HEK293 (cell line): ENCODE results near the gene GLIS1.
A peak's percentile ranks its signal among the peaks of the same experiment; 100 is the strongest.
"Not testable (repeated sequence)": the region's sequence is repeated elsewhere in the genome, so short reads cannot be mapped to it uniquely, and the experiment has no call there.

Source experiments
- CTCF ChIA-PET: fragments of 350-600 bp; formaldehyde crosslinking; extraction: SDS; loops from one replicate; lab custom pipeline; 2021; ENCODE audit warnings: antibody characterized with exemption; lab: Yijun Ruan, JAX
- POLR2A ChIA-PET: fragments of 300-600 bp; formaldehyde crosslinking; extraction: SDS; loops from one replicate; lab custom pipeline; 2020; ENCODE audit warnings: antibody characterized with exemption, inconsistent platforms; lab: Yijun Ruan, JAX
- H3K27ac ChIP-seq: fragments of 200-500 bp; sonication (Bioruptor generic); 2 replicates; pipeline ENCODE4 v1.5.1; 2014; ENCODE audit warnings: low read depth, low read length, control low read depth, inconsistent platforms; ENCODE audit errors: extremely low read depth
- H3K36me3 ChIP-seq, 2 experiments: fragments of 200-500 bp in 1 of 2; sonication (Bioruptor generic) in 1 of 2; 1 replicate in 1 of 2; 2 replicates in 1 of 2; pipeline ENCODE4 v1.5.1; 2014 to 2017; ENCODE audit warnings: inconsistent platforms in 2 of 2, low read length in 2 of 2; ENCODE audit not compliant: control insufficient read depth in 2 of 2, insufficient read depth in 1 of 2
- H3K4me1 ChIP-seq: fragments of 200-500 bp; sonication (Bioruptor generic); 2 replicates; pipeline ENCODE4 v1.5.1; 2014; ENCODE audit warnings: mild to moderate bottlenecking, low read length, inconsistent platforms; ENCODE audit not compliant: control insufficient read depth, insufficient read depth
- H3K4me3 ChIP-seq: 2 replicates; pipeline ENCODE4 v1.5.1; 2011; ENCODE audit warnings: low read depth, mild to moderate bottlenecking, control low read depth, low read length, moderate library complexity
- H3K9me3 ChIP-seq: fragments of 200-500 bp; sonication (Bioruptor generic); 2 replicates; pipeline ENCODE4 v1.5.1; 2014; ENCODE audit warnings: low read depth, low read length, inconsistent platforms; ENCODE audit not compliant: control insufficient read depth, insufficient read depth
- BCL11A ChIP-seq: fragments of 450-650 bp; formaldehyde crosslinking; IDR thresholded peaks from 2 replicates; pipeline ENCODE4 v1.5.1; 2016; ENCODE audit warnings: low read depth, missing biosample characterization, missing genetic modification characterization
- ZEB2 ChIP-seq: fragments of 450-650 bp; formaldehyde crosslinking; IDR thresholded peaks from 2 replicates; pipeline ENCODE4 v1.5.1; 2016; ENCODE audit warnings: missing biosample characterization, missing genetic modification characterization
- ZFHX2 ChIP-seq: fragments of 450-650 bp; formaldehyde crosslinking; conservative IDR thresholded peaks from 2 replicates; pipeline ENCODE4 v1.5.1; 2016; ENCODE audit warnings: missing biosample characterization, missing genetic modification characterization
- ZFP3 ChIP-seq: fragments of 450-650 bp; formaldehyde crosslinking; IDR thresholded peaks from 2 replicates; pipeline ENCODE4 v1.5.1; 2016; ENCODE audit warnings: low read depth, missing biosample characterization, missing genetic modification characterization
- ZNF140 ChIP-seq: fragments of 450-650 bp; formaldehyde crosslinking; IDR thresholded peaks from 2 replicates; pipeline ENCODE4 v1.5.1; 2016; ENCODE audit warnings: missing biosample characterization, missing genetic modification characterization
- ZNF157 ChIP-seq: fragments of 450-650 bp; formaldehyde crosslinking; IDR thresholded peaks from 2 replicates; pipeline ENCODE4 v1.5.1; 2016; ENCODE audit warnings: missing biosample characterization, missing genetic modification characterization
- ZNF211 ChIP-seq: fragments of 450-650 bp; formaldehyde crosslinking; IDR thresholded peaks from 2 replicates; pipeline ENCODE4 v1.5.1; 2016; ENCODE audit warnings: low read depth, missing biosample characterization, missing genetic modification characterization
- ZNF335 ChIP-seq: fragments of 450-650 bp; formaldehyde crosslinking; conservative IDR thresholded peaks from 2 replicates; pipeline ENCODE4 v1.5.1; 2016; ENCODE audit warnings: missing biosample characterization, missing genetic modification characterization
- ZNF433 ChIP-seq: fragments of 450-650 bp; formaldehyde crosslinking; IDR thresholded peaks from 2 replicates; pipeline ENCODE4 v1.5.1; 2016; ENCODE audit warnings: missing biosample characterization, missing genetic modification characterization, low read depth
- ZNF48 ChIP-seq: fragments of 450-650 bp; formaldehyde crosslinking; IDR thresholded peaks from 2 replicates; pipeline ENCODE4 v1.5.1; 2016; ENCODE audit warnings: missing biosample characterization, missing genetic modification characterization
- ZNF521 ChIP-seq: fragments of 450-650 bp; formaldehyde crosslinking; IDR thresholded peaks from 2 replicates; pipeline ENCODE4 v1.5.1; 2017; ENCODE audit warnings: missing biosample characterization, mild to moderate bottlenecking, missing genetic modification characterization
- ZNF544 ChIP-seq: fragments of 450-650 bp; formaldehyde crosslinking; IDR thresholded peaks from 2 replicates; pipeline ENCODE4 v1.5.0; 2017; ENCODE audit warnings: missing biosample characterization, missing genetic modification characterization
- ZSCAN23 ChIP-seq: fragments of 450-650 bp; formaldehyde crosslinking; IDR thresholded peaks from 2 replicates; pipeline ENCODE4 v1.5.1; 2016; ENCODE audit warnings: missing biosample characterization, missing genetic modification characterization
- ZXDB ChIP-seq: fragments of 450-650 bp; formaldehyde crosslinking; IDR thresholded peaks from 2 replicates; pipeline ENCODE4 v1.5.1; 2016; ENCODE audit warnings: missing biosample characterization, missing genetic modification characterization
- TF ChIP-seq, protein P1 (sequence below): fragments of 450-650 bp; formaldehyde crosslinking; IDR thresholded peaks from 2 replicates; pipeline ENCODE4 v1.5.1; 2017; ENCODE audit warnings: missing biosample characterization, missing genetic modification characterization
- TF ChIP-seq, protein P2 (sequence below): sonication (generic); formaldehyde crosslinking; IDR thresholded peaks from 2 replicates; pipeline ENCODE4 v1.8.1; 2022; ENCODE audit warnings: mild to moderate bottlenecking, moderate library complexity, missing genetic modification reagents
- TF ChIP-seq, protein P3 (sequence below): fragments of 450-650 bp; formaldehyde crosslinking; optimal IDR thresholded peaks from 2 replicates; pipeline ENCODE3; 2016; ENCODE audit warnings: missing biosample characterization, mild to moderate bottlenecking, missing genetic modification characterization
- TF ChIP-seq, protein P4 (sequence below): fragments of 450-650 bp; IDR thresholded peaks from 2 replicates; pipeline ENCODE4 v1.5.1; 2018; ENCODE audit warnings: missing biosample characterization, mild to moderate bottlenecking, missing genetic modification characterization
- TF ChIP-seq, protein P5 (sequence below): fragments of 450-650 bp; formaldehyde crosslinking; IDR thresholded peaks from 2 replicates; pipeline ENCODE4 v1.5.1; 2016; ENCODE audit warnings: missing biosample characterization, missing genetic modification characterization
- TF ChIP-seq, protein P6 (sequence below): fragments of 450-650 bp; formaldehyde crosslinking; IDR thresholded peaks from 2 replicates; pipeline ENCODE4 v1.5.1; 2017; ENCODE audit warnings: missing biosample characterization, missing genetic modification characterization
- TF ChIP-seq, protein P7 (sequence below): fragments of 450-650 bp; formaldehyde crosslinking; IDR thresholded peaks from 2 replicates; pipeline ENCODE4 v1.5.1; 2016; ENCODE audit warnings: missing biosample characterization, missing genetic modification characterization

The GLIS1 gene

DNA sequence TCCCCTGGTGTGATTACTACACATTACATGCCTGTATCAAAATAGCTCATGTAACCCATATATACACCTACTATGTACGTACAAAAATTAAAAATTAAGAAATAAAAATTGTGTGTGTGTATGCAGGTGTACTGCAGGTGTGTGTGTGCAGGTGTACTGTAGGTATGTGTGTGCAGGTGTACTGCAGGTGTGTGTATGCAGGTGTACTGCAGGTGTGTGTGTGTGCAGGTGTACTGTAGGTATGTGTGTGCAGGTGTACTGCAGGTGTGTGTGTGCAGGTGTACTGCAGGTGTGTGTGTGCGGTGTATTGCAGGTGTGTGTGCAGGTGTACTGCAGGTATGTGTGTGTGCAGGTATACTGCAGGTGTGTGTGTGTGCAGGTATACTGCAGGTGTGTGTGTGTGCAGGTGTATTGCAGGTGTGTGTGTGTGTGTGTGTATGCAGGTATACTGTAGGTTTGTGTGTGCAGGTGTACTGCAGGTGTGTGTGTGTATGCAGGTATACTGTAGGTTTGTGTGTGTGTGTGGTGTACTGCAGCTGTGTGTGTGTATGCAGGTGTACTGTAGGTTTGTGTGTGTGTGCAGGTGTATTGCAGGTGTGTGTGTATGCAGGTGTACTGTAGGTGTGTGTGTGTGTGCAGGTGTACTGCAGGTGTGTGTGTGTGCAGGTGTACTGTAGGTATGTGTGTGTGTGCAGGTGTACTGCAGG is 183.2 kb downstream of the GLIS1 start:
- TF ChIP-seq ZNF157 (0 out of 2 replicates have a peak, but pooled peaks have one; percentile 39), ZEB2 (tag by site-specific recombination) (peak; percentile 100)
- TF ChIP-seq, protein P1, sequence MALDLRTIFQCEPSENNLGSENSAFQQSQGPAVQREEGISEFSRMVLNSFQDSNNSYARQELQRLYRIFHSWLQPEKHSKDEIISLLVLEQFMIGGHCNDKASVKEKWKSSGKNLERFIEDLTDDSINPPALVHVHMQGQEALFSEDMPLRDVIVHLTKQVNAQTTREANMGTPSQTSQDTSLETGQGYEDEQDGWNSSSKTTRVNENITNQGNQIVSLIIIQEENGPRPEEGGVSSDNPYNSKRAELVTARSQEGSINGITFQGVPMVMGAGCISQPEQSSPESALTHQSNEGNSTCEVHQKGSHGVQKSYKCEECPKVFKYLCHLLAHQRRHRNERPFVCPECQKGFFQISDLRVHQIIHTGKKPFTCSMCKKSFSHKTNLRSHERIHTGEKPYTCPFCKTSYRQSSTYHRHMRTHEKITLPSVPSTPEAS (tag by site-specific recombination) = 0 out of 2 replicates have a peak, but pooled peaks have one; percentile 12
- TF ChIP-seq, all 188 proteins: peak for 3; not testable (repeated sequence) for 185
- CTCF ChIA-PET = interaction anchor here (1.2 kb wide), 1 partner anchor 14 kb away, joined by 3 read pairs; no protein-coding TSS in a partner anchor
- H3K27ac ChIP-seq, POLR2A ChIA-PET, H3K4me3 ChIP-seq, H3K9me3 ChIP-seq, H3K4me1 ChIP-seq, H3K36me3 ChIP-seq: not testable (repeated sequence)

DNA sequence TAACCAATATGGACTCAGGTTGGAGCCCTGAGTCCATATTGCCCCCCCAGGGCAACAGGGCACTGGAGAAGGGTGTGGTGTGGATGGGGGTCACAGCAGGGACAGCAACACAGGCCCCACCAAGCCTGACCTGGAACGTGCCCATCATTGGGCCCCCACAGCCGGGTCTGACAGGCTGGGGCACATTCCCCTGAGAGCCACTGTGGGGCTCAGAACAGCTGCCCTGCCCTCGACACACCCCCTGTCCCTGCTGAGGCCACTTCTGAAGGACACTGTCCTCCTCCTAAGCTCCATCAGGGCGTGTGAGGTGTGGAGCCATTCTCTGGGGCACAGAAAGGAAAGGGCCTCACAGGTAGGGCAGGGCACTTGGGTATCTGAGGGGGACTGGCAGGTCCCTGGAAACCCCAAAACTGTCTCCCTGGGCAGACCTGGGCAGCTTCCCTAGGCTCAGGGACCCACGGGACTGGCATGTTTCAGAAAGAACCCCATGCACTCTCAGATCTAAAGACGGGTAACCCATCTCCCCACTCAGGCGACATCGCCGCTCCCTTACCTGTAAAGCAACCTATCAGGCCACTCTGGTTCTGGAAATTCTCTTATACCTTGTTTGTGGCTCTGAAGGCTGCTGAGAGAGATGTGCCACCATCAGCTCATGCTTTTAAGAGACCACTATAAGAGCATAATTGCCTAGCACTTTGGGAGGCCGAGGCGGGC is 184.2 kb downstream of the GLIS1 start:
- no peak overlapping the region for H3K4me3 ChIP-seq
- H3K27ac ChIP-seq = no peak overlapping the region
- no peaks in the 10 kb centered on the region for H3K4me1 ChIP-seq
- ChIA-PET POLR2A (no interaction called here), CTCF (interaction anchor here (1.2 kb wide), 1 partner anchor 13 kb away, joined by 3 read pairs; no protein-coding TSS in a partner anchor)
- H3K9me3 ChIP-seq = no peaks in the 10 kb centered on the region
- no peaks in the 10 kb centered on the region for H3K36me3 ChIP-seq
- no peak for TF ChIP-seq ZNF335 (tag by site-specific recombination)
- TF ChIP-seq, protein P2, sequence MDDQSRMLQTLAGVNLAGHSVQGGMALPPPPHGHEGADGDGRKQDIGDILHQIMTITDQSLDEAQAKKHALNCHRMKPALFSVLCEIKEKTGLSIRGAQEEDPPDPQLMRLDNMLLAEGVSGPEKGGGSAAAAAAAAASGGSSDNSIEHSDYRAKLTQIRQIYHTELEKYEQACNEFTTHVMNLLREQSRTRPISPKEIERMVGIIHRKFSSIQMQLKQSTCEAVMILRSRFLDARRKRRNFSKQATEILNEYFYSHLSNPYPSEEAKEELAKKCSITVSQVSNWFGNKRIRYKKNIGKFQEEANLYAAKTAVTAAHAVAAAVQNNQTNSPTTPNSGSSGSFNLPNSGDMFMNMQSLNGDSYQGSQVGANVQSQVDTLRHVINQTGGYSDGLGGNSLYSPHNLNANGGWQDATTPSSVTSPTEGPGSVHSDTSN (CRISPR knock-in tag) = no peak
- no peak for TF ChIP-seq BCL11A (tag by site-specific recombination)
- TF ChIP-seq ZFP3 (tag by site-specific recombination) = no peak
- no peak for TF ChIP-seq ZNF433 (tag by site-specific recombination)
- TF ChIP-seq, protein P3, sequence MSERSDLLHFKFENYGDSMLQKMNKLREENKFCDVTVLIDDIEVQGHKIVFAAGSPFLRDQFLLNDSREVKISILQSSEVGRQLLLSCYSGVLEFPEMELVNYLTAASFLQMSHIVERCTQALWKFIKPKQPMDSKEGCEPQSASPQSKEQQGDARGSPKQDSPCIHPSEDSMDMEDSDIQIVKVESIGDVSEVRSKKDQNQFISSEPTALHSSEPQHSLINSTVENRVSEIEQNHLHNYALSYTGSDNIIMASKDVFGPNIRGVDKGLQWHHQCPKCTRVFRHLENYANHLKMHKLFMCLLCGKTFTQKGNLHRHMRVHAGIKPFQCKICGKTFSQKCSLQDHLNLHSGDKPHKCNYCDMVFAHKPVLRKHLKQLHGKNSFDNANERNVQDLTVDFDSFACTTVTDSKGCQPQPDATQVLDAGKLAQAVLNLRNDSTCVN (tag by site-specific recombination) = no peak
- TF ChIP-seq ZXDB (tag by site-specific recombination) = no peak
- TF ChIP-seq ZNF140 (tag by site-specific recombination) = no peak
- TF ChIP-seq, protein P4, sequence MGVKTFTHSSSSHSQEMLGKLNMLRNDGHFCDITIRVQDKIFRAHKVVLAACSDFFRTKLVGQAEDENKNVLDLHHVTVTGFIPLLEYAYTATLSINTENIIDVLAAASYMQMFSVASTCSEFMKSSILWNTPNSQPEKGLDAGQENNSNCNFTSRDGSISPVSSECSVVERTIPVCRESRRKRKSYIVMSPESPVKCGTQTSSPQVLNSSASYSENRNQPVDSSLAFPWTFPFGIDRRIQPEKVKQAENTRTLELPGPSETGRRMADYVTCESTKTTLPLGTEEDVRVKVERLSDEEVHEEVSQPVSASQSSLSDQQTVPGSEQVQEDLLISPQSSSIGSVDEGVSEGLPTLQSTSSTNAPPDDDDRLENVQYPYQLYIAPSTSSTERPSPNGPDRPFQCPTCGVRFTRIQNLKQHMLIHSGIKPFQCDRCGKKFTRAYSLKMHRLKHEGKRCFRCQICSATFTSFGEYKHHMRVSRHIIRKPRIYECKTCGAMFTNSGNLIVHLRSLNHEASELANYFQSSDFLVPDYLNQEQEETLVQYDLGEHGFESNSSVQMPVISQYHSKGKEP = no peak
- TF ChIP-seq ZSCAN23 (tag by site-specific recombination) = no peak
- TF ChIP-seq, protein P5, sequence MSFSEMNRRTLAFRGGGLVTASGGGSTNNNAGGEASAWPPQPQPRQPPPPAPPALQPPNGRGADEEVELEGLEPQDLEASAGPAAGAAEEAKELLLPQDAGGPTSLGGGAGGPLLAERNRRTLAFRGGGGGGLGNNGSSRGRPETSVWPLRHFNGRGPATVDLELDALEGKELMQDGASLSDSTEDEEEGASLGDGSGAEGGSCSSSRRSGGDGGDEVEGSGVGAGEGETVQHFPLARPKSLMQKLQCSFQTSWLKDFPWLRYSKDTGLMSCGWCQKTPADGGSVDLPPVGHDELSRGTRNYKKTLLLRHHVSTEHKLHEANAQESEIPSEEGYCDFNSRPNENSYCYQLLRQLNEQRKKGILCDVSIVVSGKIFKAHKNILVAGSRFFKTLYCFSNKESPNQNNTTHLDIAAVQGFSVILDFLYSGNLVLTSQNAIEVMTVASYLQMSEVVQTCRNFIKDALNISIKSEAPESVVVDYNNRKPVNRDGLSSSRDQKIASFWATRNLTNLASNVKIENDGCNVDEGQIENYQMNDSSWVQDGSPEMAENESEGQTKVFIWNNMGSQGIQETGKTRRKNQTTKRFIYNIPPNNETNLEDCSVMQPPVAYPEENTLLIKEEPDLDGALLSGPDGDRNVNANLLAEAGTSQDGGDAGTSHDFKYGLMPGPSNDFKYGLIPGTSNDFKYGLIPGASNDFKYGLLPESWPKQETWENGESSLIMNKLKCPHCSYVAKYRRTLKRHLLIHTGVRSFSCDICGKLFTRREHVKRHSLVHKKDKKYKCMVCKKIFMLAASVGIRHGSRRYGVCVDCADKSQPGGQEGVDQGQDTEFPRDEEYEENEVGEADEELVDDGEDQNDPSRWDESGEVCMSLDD (tag by site-specific recombination) = no peak
- TF ChIP-seq, protein P6, sequence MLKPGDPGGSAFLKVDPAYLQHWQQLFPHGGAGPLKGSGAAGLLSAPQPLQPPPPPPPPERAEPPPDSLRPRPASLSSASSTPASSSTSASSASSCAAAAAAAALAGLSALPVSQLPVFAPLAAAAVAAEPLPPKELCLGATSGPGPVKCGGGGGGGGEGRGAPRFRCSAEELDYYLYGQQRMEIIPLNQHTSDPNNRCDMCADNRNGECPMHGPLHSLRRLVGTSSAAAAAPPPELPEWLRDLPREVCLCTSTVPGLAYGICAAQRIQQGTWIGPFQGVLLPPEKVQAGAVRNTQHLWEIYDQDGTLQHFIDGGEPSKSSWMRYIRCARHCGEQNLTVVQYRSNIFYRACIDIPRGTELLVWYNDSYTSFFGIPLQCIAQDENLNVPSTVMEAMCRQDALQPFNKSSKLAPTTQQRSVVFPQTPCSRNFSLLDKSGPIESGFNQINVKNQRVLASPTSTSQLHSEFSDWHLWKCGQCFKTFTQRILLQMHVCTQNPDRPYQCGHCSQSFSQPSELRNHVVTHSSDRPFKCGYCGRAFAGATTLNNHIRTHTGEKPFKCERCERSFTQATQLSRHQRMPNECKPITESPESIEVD (tag by site-specific recombination) = no peak
- TF ChIP-seq ZNF521 = no peak
- TF ChIP-seq, protein P7, sequence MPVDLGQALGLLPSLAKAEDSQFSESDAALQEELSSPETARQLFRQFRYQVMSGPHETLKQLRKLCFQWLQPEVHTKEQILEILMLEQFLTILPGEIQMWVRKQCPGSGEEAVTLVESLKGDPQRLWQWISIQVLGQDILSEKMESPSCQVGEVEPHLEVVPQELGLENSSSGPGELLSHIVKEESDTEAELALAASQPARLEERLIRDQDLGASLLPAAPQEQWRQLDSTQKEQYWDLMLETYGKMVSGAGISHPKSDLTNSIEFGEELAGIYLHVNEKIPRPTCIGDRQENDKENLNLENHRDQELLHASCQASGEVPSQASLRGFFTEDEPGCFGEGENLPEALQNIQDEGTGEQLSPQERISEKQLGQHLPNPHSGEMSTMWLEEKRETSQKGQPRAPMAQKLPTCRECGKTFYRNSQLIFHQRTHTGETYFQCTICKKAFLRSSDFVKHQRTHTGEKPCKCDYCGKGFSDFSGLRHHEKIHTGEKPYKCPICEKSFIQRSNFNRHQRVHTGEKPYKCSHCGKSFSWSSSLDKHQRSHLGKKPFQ (tag by site-specific recombination) = no peak
- TF ChIP-seq ZFHX2 (tag by site-specific recombination) = no peak
- TF ChIP-seq ZNF48 (tag by site-specific recombination) = no peak
- no peak for TF ChIP-seq ZNF544 (tag by site-specific recombination)
- no peak for TF ChIP-seq ZNF211 (tag by site-specific recombination)
